ENCODE results near the gene ACSF3. TPM values are rescaled to one million over a fixed set of nuclear protein-coding genes. Genes with fewer than 3 reads are reported as not detected.

The ACSF3 gene
- total RNA-seq: 12.2 TPM

DNA sequence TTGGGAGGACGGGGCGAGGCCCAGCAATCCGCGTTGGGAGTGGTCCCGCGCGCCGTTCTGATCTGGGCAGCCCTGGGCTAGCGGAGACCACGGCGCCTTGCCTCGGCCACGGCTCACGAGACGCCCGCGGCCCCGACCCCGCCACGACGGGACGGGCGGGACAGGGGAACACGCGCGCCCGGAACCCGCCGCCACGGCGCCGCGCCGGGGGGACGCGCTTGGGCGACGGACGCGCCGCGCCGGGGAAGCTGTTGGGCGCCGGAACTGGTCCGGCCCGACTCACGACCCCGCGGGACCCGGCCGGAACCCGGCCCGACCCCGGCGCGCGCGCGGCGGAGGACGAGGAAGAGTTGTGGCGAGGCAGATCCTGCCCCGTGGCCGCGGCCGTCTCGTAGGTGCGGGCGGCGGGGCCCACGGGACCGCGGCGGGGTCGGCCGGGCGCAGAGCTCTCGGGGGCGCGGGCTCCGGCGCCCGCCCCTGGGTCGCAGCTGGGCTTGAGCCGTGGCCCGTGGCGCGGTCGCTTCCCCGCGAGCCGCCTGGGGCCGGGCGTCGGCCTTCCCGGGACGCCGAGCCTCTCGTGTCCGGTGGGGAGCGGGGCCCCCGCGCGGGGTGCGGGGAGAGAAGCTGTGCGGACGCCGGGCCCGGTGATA is at the start of gene ACSF3:
Gene ACSF3, plus strand, starts transcription at position 251 of the 650 bp plus-strand sequence. CDS start 6,830 bp downstream, outside the sequence.

GRCh38 chr16:89171216-89172170 is 77.8 kb downstream of the ACSF3 start, which contains the start of gene CDH15:
CDH15 (plus strand) TSS chr16:89171748; CDS start chr16:89171832, 84 bp downstream.

GRCh38 chr16:89200124-89200849 is 106.6 kb downstream of the ACSF3 start, which contains the start of gene SLC22A31:
SLC22A31 (minus strand) TSS chr16:89200537; CDS start chr16:89200501, 36 bp downstream.

Other genes starting within 250 kb of the ACSF3 start
- gene GALNS, start 236.9 kb upstream of the ACSF3 start, total RNA-seq: 17.5 TPM
- 35.8 TPM for gene TRAPPC2L, start 236.7 kb upstream of the ACSF3 start, total RNA-seq
- not detected for gene PABPN1L, start 227.2 kb upstream of the ACSF3 start, total RNA-seq
- 2.3 TPM for gene CBFA2T3, start 116.6 kb upstream of the ACSF3 start, total RNA-seq
- 0.23 TPM for gene CDH15, start 77.9 kb downstream of the ACSF3 start, total RNA-seq
- gene SLC22A31, start 106.7 kb downstream of the ACSF3 start, total RNA-seq: not detected
- 21.2 TPM for gene ZNF778, start 123.9 kb downstream of the ACSF3 start, total RNA-seq